ENCODE results near the gene MIOS.

GRCh38 chr7:7614018-7614741 is 47.5 kb downstream of the MIOS start:
- TF ChIP-seq CTCF (IDR thresholded peaks at IDR 0.05; ENCODE audit: poor library complexity) (no peak), EZH2 (IDR thresholded peaks at IDR 0.05; ENCODE audit: borderline replicate concordance) (no peak)

Measured in hepatocyte (in vitro differentiated cells).